Spleen (tissue), 11 donors: ENCODE measurements around the gene KLK14. TPM values are rescaled to one million over a fixed set of nuclear protein-coding genes. Genes with fewer than 3 reads are reported as not detected.

Source experiments
- DNase-seq: peaks from one replicate; pipeline ENCODE4 v3.0.0-alpha.2; 2020
- H3K27ac ChIP-seq, 8 donors: fragments of 200-600 bp; sonication (generic) in 7 of 8; 1 replicate in 4 of 8; 2 replicates in 4 of 8; pipeline versions ENCODE4 v1.5.0 to v1.8.0; 2016 to 2021; ENCODE audit warnings: inconsistent platforms in 4 of 8, mild to moderate bottlenecking in 4 of 8, moderate library complexity in 1 of 8
- H3K27me3 ChIP-seq, 7 donors: fragments of 200-600 bp; sonication (generic) in 6 of 7; replicated peaks in 1 of 7; 1 replicate in 4 of 7; 2 replicates in 3 of 7; pipeline versions ENCODE4 v1.5.0 to v1.8.0; 2016 to 2021; ENCODE audit warnings: inconsistent platforms in 3 of 7, mild to moderate bottlenecking in 1 of 7
- H3K36me3 ChIP-seq, 6 donors: fragments of 200-600 bp; sonication (generic) in 5 of 6; 1 replicate in 4 of 6; 2 replicates in 2 of 6; pipeline versions ENCODE4 v1.5.0 to v1.8.0; 2016 to 2021; ENCODE audit warnings: inconsistent platforms in 2 of 6
- H3K4me1 ChIP-seq, 6 donors: fragments of 200-600 bp; sonication (generic) in 5 of 6; 1 replicate in 3 of 6; 2 replicates in 3 of 6; pipeline versions ENCODE4 v1.5.0 to v1.8.0; 2016 to 2021; ENCODE audit warnings: inconsistent platforms in 3 of 6
- H3K4me3 ChIP-seq, 8 donors: fragments of 200-600 bp; sonication (generic) in 7 of 8; 1 replicate in 4 of 8; 2 replicates in 4 of 8; pipeline versions ENCODE4 v1.5.0 to v1.8.0; 2016 to 2021; ENCODE audit warnings: inconsistent platforms in 4 of 8, mild to moderate bottlenecking in 4 of 8, moderate library complexity in 2 of 8
- H3K9me3 ChIP-seq, 8 donors: fragments of 200-600 bp; sonication (generic) in 7 of 8; 1 replicate in 4 of 8; 2 replicates in 4 of 8; pipeline versions ENCODE4 v1.5.0 to v1.8.0; 2016 to 2021; ENCODE audit warnings: inconsistent platforms in 4 of 8
- CTCF ChIP-seq, 11 experiments: fragments of 200-600 bp in 7 of 11; fragments of 450-650 bp in 4 of 11; sonication (generic) in 4 of 11; IDR thresholded peaks in 8 of 11; conservative IDR thresholded peaks in 3 of 11; 1 replicate in 7 of 11; 2 replicates in 4 of 11; pipeline versions ENCODE4 v1.4.0 to v1.8.0; 2016 to 2021; ENCODE audit warnings: antibody characterized with exemption in 11 of 11, inconsistent platforms in 4 of 11, mild to moderate bottlenecking in 1 of 11
- POLR2A ChIP-seq, 3 donors: fragments of 450-650 bp; IDR thresholded peaks; one replicate each; pipeline ENCODE4 v1.5.1; 2017; ENCODE audit warnings: antibody characterized with exemption in 3 of 3, mild to moderate bottlenecking in 1 of 3
- POLR2AphosphoS5 ChIP-seq, 3 donors: sonication (generic); formaldehyde crosslinking; IDR thresholded peaks; one replicate each; pipeline ENCODE4 v1.5.1; 2017; ENCODE audit warnings: antibody characterized with exemption in 3 of 3
- WGBS, 5 donors: extraction: QIAGEN DNeasy Blood & Tissue Kit in 3 of 5; methylation state at CpG; one replicate each; pipeline versions ENCODE4 v1.1.5 to v1.1.7; 2013 to 2018; 5-methylcytosine and 5-hydroxymethylcytosine counted together
- intact Hi-C: fragments of 100-400 bp; cut with DNase I; formaldehyde crosslinking; loops from one replicate; pipeline ENCODE4 v1.15.0; 2023; ENCODE audit warnings: low total_unique reads
- polyA plus RNA-seq, 3 donors: library from polyadenylated mRNA; stranded (reverse); fragments of 200-250 nt; gene quantifications; one replicate each; pipeline ENCODE4 v1.2.1, GENCODE V29; 2013
- total RNA-seq, 7 donors: library from RNA; depleted of rRNA in 3 of 7; stranded (reverse); fragments of >200 nt in 3 of 7; fragmentation: NEBNext Ultra II Directional in 4 of 7; extraction: Animal tissue kit (Norgen Biotek cat#: 25700) in 4 of 7; gene quantifications; one replicate each; pipeline versions ENCODE4 v1.1.0 to v1.2.1, GENCODE V29; 2016 to 2021
- donor health status: healthy with polysubstance abuse.
- donor health status: DM: no; HTN: no; CAD: no; lungs with moderate emphysema.
- donor health status: DM: no; HTN: no; CAD: no.
- donor health status: Bipolar disorder and iron deficiency.
- donor health status: healthy.
- donor health status: DM: no; HTN: no; CAD: no.
- donor health status: DM: yes; HTN: yes; CAD: no.

Gene KLK14
- total and polyA plus RNA-seq, 10 donors, result 0.12 to 0.63 (median 0.33) TPM; not detected in 5

GRCh38 chr19:51091895-51092873 is 9.5 kb upstream of the KLK14 start:
- peak; percentile 19 for DNase-seq
- 61 to 77% (median 70%) methylated on average over 16 of the region's 16 CpGs for WGBS, 5 donors

GRCh38 chr19:51091126-51091525 is 8.4 kb upstream of the KLK14 start:
- intact Hi-C loops, result no loop called here
- TF ChIP-seq POLR2A (IDR thresholded peaks at IDR 0.05) (no peak), POLR2AphosphoS5 (IDR thresholded peaks at IDR 0.05) (no peak), CTCF (IDR thresholded peaks at IDR 0.05 in 8 of 11, conservative IDR thresholded peaks at IDR 0.05 in 3 of 11) (no peak)
- Histone ChIP-seq H3K27me3 (no peaks in the 10 kb centered on the region), H3K4me1 (peaks cover 0 to 8% (median 2%) of the 10 kb centered on the region in 6 donors), H3K4me3 (no peak overlapping the region), H3K9me3 (no peaks in the 10 kb centered on the region), H3K36me3 (peaks cover 0 to 12% (median 0%) of the 10 kb centered on the region in 6 donors), H3K27ac (no peak overlapping the region)
- no peak for DNase-seq
- WGBS, 5 donors, result 80 to 88% (median 84%) methylated on average over 10 of the region's 10 CpGs

More at GRCh38 chr19:51091895-51092873, 9.5 kb upstream of the KLK14 start:
- H3K4me3 ChIP-seq, result no peak overlapping the region
- no peaks in the 10 kb centered on the region for H3K27me3 ChIP-seq
- H3K4me1 ChIP-seq, result peaks cover 0 to 15% (median 7%) of the 10 kb centered on the region in 6 donors
- H3K27ac ChIP-seq, result no peak overlapping the region
- no peaks in the 10 kb centered on the region for H3K9me3 ChIP-seq
- intact Hi-C loops, result no loop called here
- TF ChIP-seq POLR2A (IDR thresholded peaks at IDR 0.05), result no peak
- TF ChIP-seq CTCF (IDR thresholded peaks at IDR 0.05 in 8 of 11, conservative IDR thresholded peaks at IDR 0.05 in 3 of 11), result no peak
- no peak for TF ChIP-seq POLR2AphosphoS5 (IDR thresholded peaks at IDR 0.05)
- H3K36me3 ChIP-seq, result peaks cover 0 to 13% (median 0%) of the 10 kb centered on the region in 6 donors

- Histone ChIP-seq H3K36me3 (peaks cover 0 to 5% (median 0%) of the 10 kb centered on the region in 6 donors), H3K4me3 (no peak overlapping the region), H3K9me3 (no peaks in the 10 kb centered on the region), H3K27ac (no peak overlapping the region), H3K27me3 (no peaks in the 10 kb centered on the region), H3K4me1 (peaks cover 0 to 8% (median 2%) of the 10 kb centered on the region in 6 donors)
- 54 to 67% (median 59%) methylated on average over 8 of the region's 8 CpGs for WGBS, 5 donors
- TF ChIP-seq POLR2AphosphoS5 (IDR thresholded peaks at IDR 0.05), result no peak
- no peak for TF ChIP-seq CTCF (IDR thresholded peaks at IDR 0.05 in 8 of 11, conservative IDR thresholded peaks at IDR 0.05 in 3 of 11)
- TF ChIP-seq POLR2A (IDR thresholded peaks at IDR 0.05), result no peak
- intact Hi-C loops, result no loop called here
- DNase-seq, result no peak
Measured at GRCh38 chr19:51090471-51090870, 7.8 kb upstream of the KLK14 start.

- intact Hi-C loops, result no loop called here
- H3K9me3 ChIP-seq, result no peaks in the 10 kb centered on the region
- 72 to 86% (median 77%) methylated on average over 17 of the region's 17 CpGs for WGBS, 5 donors
- H3K27ac ChIP-seq, result no peak overlapping the region
- TF ChIP-seq POLR2A (IDR thresholded peaks at IDR 0.05), result no peak
- TF ChIP-seq CTCF (IDR thresholded peaks at IDR 0.05 in 8 of 11, conservative IDR thresholded peaks at IDR 0.05 in 3 of 11), result no peak
- no peak for TF ChIP-seq POLR2AphosphoS5 (IDR thresholded peaks at IDR 0.05)
- H3K36me3 ChIP-seq, result no peaks in the 10 kb centered on the region
- H3K4me3 ChIP-seq, result no peak overlapping the region
- peaks cover 0 to under 1% (median 0%) of the 10 kb centered on the region in 6 donors for H3K4me1 ChIP-seq
- no peak for DNase-seq
- no peaks in the 10 kb centered on the region for H3K27me3 ChIP-seq
Measured at GRCh38 chr19:51089786-51090185, 7.1 kb upstream of the KLK14 start.
